AG04450 (cell line): ENCODE measurements around the gene TMEM221. TPM values are rescaled to one million over a fixed set of nuclear protein-coding genes. Genes with fewer than 3 reads are reported as not detected.

ENCODE experiments used
- CTCF ChIA-PET: fragments of 300-600, 350-600 bp; formaldehyde crosslinking; extraction: SDS; loops from one replicate; lab custom pipeline; 2022; ENCODE audit warnings: antibody characterized with exemption, inconsistent platforms; lab: Charles Lee
- POLR2A ChIA-PET: fragments of 350-600 bp; formaldehyde crosslinking; extraction: SDS; loops from one replicate; lab custom pipeline; 2021; ENCODE audit warnings: antibody characterized with exemption, inconsistent platforms; lab: Yijun Ruan, JAX
- DNase-seq: peaks from one replicate; pipeline ENCODE4 v3.0.0-alpha.2; 2011; ENCODE audit warnings: low read depth, low spot score
- H3K27ac ChIP-seq: one replicate; pipeline ENCODE4 v1.5.1; 2012; ENCODE audit warnings: low read depth, low read length, control low read depth
- H3K27me3 ChIP-seq: one replicate; pipeline ENCODE4 v1.6.0; 2012; ENCODE audit warnings: low read length; ENCODE audit not compliant: control insufficient read depth, insufficient read depth
- H3K4me3 ChIP-seq: 2 replicates; pipeline ENCODE4 v1.5.1; 2011; ENCODE audit warnings: mild to moderate bottlenecking, low read depth, low read length, control low read depth
- H3K9me3 ChIP-seq: 2 replicates; pipeline ENCODE4 v1.5.1; 2012; ENCODE audit warnings: low read length; ENCODE audit not compliant: control insufficient read depth, insufficient read depth
- polyA plus RNA-seq: library from polyadenylated mRNA; depleted of rRNA; stranded (reverse); fragments of >200 nt; gene quantifications from 2 replicates; pipeline ENCODE4 v1.2.3, GENCODE V29; 2011
- TF ChIP-seq, protein P1 (sequence below): IDR thresholded peaks from 2 replicates; pipeline ENCODE4 v1.5.1; 2011; ENCODE audit warnings: low read depth, low read length, control low read depth, inconsistent platforms

TMEM221 gene
- polyA plus RNA-seq, 1 experiment, result 0.05 TPM

DNA sequence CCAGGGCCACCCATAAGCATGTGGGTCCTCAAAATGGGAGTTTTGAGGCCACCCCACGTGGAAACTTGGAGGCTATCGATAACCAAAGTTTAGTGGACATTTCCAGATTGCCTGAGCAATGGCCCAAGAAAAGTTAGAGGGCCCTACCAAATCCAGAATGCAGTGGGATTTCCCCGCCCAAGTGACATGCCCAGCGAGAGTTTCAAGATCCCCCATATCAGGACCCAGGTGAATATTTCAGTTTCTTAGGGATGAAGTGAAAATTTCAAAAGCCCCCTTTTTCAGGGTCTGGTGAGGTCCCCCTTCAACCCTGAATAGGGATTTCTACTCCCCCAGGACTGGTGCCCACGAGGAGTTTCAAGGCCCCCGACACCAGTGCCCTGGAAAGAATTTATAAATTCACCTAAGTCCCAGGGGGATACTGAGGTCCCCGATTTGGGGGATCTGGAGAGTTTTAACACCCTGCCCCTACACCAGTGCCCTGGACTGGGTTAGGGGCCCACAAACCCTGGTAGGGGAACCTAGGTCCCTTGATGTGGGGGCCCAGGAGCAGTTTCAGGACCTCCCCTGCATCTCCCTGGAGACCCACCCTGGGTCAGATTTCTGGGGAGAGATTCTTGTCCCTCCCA lies 43.7 kb downstream of the TMEM221 start:
- POLR2A ChIA-PET, result interaction anchor here (0.7 kb wide), 1 partner anchor 15 kb away, joined by 4 read pairs; the partner anchor contains the start of gene MVB12A
- H3K27me3 ChIP-seq, result peaks cover 2% of the 10 kb centered on the region
- no peak overlapping the region for H3K4me3 ChIP-seq
- H3K27ac ChIP-seq, result no peak overlapping the region
- H3K9me3 ChIP-seq, result no peaks in the 10 kb centered on the region; the same call in 1 of the 2 replicates
- CTCF ChIA-PET, result no interaction called here
- TF ChIP-seq, protein P1, sequence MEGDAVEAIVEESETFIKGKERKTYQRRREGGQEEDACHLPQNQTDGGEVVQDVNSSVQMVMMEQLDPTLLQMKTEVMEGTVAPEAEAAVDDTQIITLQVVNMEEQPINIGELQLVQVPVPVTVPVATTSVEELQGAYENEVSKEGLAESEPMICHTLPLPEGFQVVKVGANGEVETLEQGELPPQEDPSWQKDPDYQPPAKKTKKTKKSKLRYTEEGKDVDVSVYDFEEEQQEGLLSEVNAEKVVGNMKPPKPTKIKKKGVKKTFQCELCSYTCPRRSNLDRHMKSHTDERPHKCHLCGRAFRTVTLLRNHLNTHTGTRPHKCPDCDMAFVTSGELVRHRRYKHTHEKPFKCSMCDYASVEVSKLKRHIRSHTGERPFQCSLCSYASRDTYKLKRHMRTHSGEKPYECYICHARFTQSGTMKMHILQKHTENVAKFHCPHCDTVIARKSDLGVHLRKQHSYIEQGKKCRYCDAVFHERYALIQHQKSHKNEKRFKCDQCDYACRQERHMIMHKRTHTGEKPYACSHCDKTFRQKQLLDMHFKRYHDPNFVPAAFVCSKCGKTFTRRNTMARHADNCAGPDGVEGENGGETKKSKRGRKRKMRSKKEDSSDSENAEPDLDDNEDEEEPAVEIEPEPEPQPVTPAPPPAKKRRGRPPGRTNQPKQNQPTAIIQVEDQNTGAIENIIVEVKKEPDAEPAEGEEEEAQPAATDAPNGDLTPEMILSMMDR, result no peak
- DNase-seq, result no peak

DNA sequence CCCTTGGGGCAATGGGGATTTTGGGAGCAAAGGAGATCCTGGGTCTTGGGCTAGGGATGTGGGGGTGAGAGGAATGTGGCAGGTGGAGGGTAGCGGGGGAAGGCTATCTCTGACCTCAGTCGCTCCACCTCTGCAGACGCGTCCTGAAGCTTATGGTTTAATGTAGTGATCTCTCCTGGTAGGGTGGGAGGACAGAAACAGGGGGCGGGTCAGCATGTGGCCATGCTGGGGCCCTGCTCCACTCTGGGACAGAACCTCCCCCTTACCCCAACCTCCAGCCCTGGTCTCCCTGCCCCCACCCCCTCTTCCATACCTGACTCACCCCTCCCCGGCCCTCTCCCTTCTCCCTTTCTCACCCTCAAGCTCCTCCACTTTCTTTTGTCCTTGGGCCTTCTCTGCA lies 44.5 kb downstream of the TMEM221 start:
- H3K4me3 ChIP-seq, result no peak overlapping the region
- peaks cover 2% of the 10 kb centered on the region for H3K27me3 ChIP-seq
- DNase-seq, result no peak
- ChIA-PET POLR2A (interaction anchor here (0.7 kb wide), 1 partner anchor 178 kb away, joined by 6 read pairs; the partner anchor contains the start of gene OCEL1), CTCF (interaction anchor here (1.2 kb wide), 1 partner anchor 18 kb away, joined by 6 read pairs; no protein-coding TSS in a partner anchor)
- no peaks in the 10 kb centered on the region; the same call in 1 of the 2 replicates for H3K9me3 ChIP-seq
- TF ChIP-seq, protein P1, result no peak
- no peak overlapping the region for H3K27ac ChIP-seq

DNA sequence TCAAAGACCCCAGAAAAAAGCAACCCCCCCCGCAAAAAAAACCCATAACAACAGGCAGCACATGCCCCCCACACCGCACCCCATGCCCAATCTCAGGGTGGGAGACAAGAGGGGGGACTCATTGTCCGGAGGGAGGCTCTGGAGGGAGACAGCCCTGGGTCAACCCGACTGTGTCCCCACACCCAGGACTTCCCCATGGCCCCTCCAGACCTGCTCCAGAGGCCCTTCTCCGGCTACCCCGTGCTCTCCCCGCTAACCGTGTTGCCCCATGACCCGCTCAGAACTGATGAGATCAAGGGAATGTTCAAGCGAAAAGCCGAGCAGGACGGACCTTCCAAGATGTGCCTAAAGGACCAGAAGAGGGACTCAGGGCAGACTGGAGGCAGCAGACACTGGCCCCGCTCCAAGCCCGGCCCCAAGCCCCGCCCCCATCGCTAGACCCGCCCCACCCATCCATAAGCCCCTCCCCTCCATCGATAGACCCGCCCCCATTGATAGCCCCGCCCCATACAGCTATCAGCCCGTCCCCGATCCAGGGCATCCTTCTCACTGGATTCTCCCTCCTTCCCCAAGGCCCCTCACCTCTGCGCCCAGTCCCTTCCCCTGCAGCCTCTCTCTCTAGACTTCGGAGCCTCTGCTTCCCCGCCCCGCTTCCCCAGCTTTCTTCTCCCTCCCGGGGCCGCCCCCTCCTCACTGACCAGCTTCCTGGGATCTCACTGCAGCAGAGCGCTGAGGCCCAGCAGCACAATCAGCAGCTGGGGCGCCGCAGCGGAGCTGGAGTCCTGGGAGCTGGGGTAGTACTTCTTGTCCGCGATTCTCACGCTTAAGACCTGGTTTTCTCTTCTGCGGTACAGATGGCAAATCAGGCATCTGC lies 45.2 kb downstream of the TMEM221 start:
- Histone ChIP-seq H3K9me3 (no peaks in the 10 kb centered on the region; the same call in 1 of the 2 replicates), H3K27me3 (peaks cover 2% of the 10 kb centered on the region), H3K4me3 (no peak overlapping the region), H3K27ac (no peak overlapping the region)
- ChIA-PET CTCF (interaction anchor here (0.5 to 1.2 kb wide), 2 partner anchors 11 to 18 kb away, joined by 3 to 6 read pairs; no protein-coding TSS in a partner anchor), POLR2A (interaction anchor here (0.7 kb wide), 1 partner anchor 177 kb away, joined by 6 read pairs; the partner anchor contains the start of gene OCEL1)
- TF ChIP-seq, protein P1, result no peak
- DNase-seq, result no peak

DNA sequence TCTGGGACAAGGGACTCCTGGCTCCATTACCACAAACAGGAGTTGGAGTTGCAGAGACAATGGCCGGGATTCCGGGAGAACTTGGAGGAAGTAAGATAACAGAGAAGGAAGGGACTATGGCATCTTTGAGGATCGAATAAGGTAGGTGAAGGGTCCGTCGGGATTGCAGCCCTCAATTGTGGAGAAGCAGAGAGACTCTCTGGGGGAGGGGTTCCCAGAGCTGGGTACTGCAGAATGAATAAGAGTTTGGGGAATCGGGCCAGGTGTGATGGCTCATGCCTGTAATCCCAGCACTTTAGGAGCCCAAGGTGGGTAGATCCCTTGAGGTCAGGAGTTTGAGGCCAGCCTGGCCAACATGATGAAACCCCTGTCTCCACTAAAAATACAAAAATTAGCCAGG lies 46.8 kb downstream of the TMEM221 start:
- CTCF ChIA-PET, result no interaction called here
- no peak for DNase-seq
- TF ChIP-seq, protein P1, result no peak

More for the DNA sequence above, 46.8 kb downstream of the TMEM221 start:
- no peaks in the 10 kb centered on the region; the same call in 1 of the 2 replicates for H3K9me3 ChIP-seq
- peaks cover 2% of the 10 kb centered on the region for H3K27me3 ChIP-seq
- no peak overlapping the region for H3K4me3 ChIP-seq
- POLR2A ChIA-PET, result no interaction called here
- H3K27ac ChIP-seq, result no peak overlapping the region
